ENCODE results near the gene MT1B.

The MT1B gene

GRCh38 chr16:56637814-56638750 is 13.6 kb upstream of the MT1B start, which contains the start of gene MT1A:
TSS of gene MT1A (plus strand) at chr16:56638666. CDS start at chr16:56638739, 73 bp downstream.
- Histone ChIP-seq H3K27ac (ENCODE audit: low read depth, low read length, poor library complexity, severe bottlenecking) (no peak within 1 kb of the TSS), H4K20me1 (ENCODE audit: insufficient read depth, low read length) (no peaks in the 10 kb centered on the region), H3K79me2 (ENCODE audit: insufficient read depth, low read length) (no peaks in the 10 kb centered on the region), H3K4me3 (ENCODE audit: low read depth, low read length, poor library complexity, severe bottlenecking) (no peak within 1 kb of the TSS), H3K36me3 (ENCODE audit: insufficient read depth, low read length) (no peaks in the 10 kb centered on the region), H3K9ac (ENCODE audit: low read length) (no peak within 1 kb of the TSS), H3K27me3 (ENCODE audit: insufficient read depth, low read length) (no peaks in the 10 kb centered on the region; the same call in 1 of the 2 replicates), H3K9me2 (ENCODE audit: low read depth, low read length) (no peaks in the 10 kb centered on the region), H3K4me2 (ENCODE audit: low read length) (no peak within 1 kb of the TSS), H3K9me3 (ENCODE audit: low read length) (no peaks in the 10 kb centered on the region), H3K4me1 (ENCODE audit: insufficient read depth, low read length, severe bottlenecking) (peaks cover 5% of the 10 kb centered on the region), H2AFZ (ENCODE audit: low read length) (no peak within 1 kb of the TSS), H3F3A (ENCODE audit: insufficient read depth, low read length) (no peaks in the 10 kb centered on the region)
- TF ChIP-seq CTCF (IDR thresholded peaks at IDR 0.05; ENCODE audit: low read length) = no peak
- TF ChIP-seq EZH2 (IDR thresholded peaks at IDR 0.05; ENCODE audit: borderline replicate concordance, low read length) = no peak

GRCh38 chr16:56639045-56639444 is 12.6 kb upstream of the MT1B start:
- Histone ChIP-seq H2AFZ (ENCODE audit: low read length) (no peak overlapping the region), H3F3A (ENCODE audit: insufficient read depth, low read length) (no peaks in the 10 kb centered on the region), H3K36me3 (ENCODE audit: insufficient read depth, low read length) (no peaks in the 10 kb centered on the region), H3K27ac (ENCODE audit: low read depth, low read length, poor library complexity, severe bottlenecking) (no peak overlapping the region), H3K9me3 (ENCODE audit: low read length) (no peaks in the 10 kb centered on the region), H3K4me3 (ENCODE audit: low read depth, low read length, poor library complexity, severe bottlenecking) (no peak overlapping the region), H3K27me3 (ENCODE audit: insufficient read depth, low read length) (no peaks in the 10 kb centered on the region; the same call in 1 of the 2 replicates), H4K20me1 (ENCODE audit: insufficient read depth, low read length) (no peaks in the 10 kb centered on the region), H3K79me2 (ENCODE audit: insufficient read depth, low read length) (no peaks in the 10 kb centered on the region), H3K9me2 (ENCODE audit: low read depth, low read length) (no peaks in the 10 kb centered on the region), H3K9ac (ENCODE audit: low read length) (no peak overlapping the region), H3K4me1 (ENCODE audit: insufficient read depth, low read length, severe bottlenecking) (peaks cover 6% of the 10 kb centered on the region), H3K4me2 (ENCODE audit: low read length) (no peak overlapping the region)
- TF ChIP-seq EZH2 (IDR thresholded peaks at IDR 0.05; ENCODE audit: borderline replicate concordance, low read length) (no peak), CTCF (IDR thresholded peaks at IDR 0.05; ENCODE audit: low read length) (no peak)

- Histone ChIP-seq H3K9me2 (ENCODE audit: low read depth, low read length) (no peaks in the 10 kb centered on the region), H3F3A (ENCODE audit: insufficient read depth, low read length) (no peaks in the 10 kb centered on the region), H3K4me2 (ENCODE audit: low read length) (no peak overlapping the region), H3K9ac (ENCODE audit: low read length) (no peak overlapping the region), H3K27ac (ENCODE audit: low read depth, low read length, poor library complexity, severe bottlenecking) (no peak overlapping the region), H3K27me3 (ENCODE audit: insufficient read depth, low read length) (no peaks in the 10 kb centered on the region; the same call in 1 of the 2 replicates), H3K36me3 (ENCODE audit: insufficient read depth, low read length) (no peaks in the 10 kb centered on the region), H3K9me3 (ENCODE audit: low read length) (no peaks in the 10 kb centered on the region), H3K4me3 (ENCODE audit: low read depth, low read length, poor library complexity, severe bottlenecking) (no peak overlapping the region), H3K4me1 (ENCODE audit: insufficient read depth, low read length, severe bottlenecking) (peaks cover 6% of the 10 kb centered on the region), H2AFZ (ENCODE audit: low read length) (no peak overlapping the region), H4K20me1 (ENCODE audit: insufficient read depth, low read length) (no peaks in the 10 kb centered on the region), H3K79me2 (ENCODE audit: insufficient read depth, low read length) (no peaks in the 10 kb centered on the region)
- no peak for TF ChIP-seq EZH2 (IDR thresholded peaks at IDR 0.05; ENCODE audit: borderline replicate concordance, low read length)
- no peak for TF ChIP-seq CTCF (IDR thresholded peaks at IDR 0.05; ENCODE audit: low read length)
Measured at GRCh38 chr16:56640076-56640475, 11.6 kb upstream of the MT1B start.
